HepG2 (cell line): ENCODE data around the gene CPXM1. TPM values are rescaled to one million over a fixed set of nuclear protein-coding genes. Genes with fewer than 3 reads are reported as not detected.

Experiments used
- AGO2 ChIP-seq: fragments of 200-400 bp; formaldehyde crosslinking; optimal IDR thresholded peaks from 2 replicates; pipeline ENCODE3; 2017; ENCODE audit warnings: mild to moderate bottlenecking, low read depth, low read length, moderate library complexity
- ARID5B ChIP-seq: IDR thresholded peaks from 2 replicates; pipeline ENCODE4 v1.4.0; 2020; ENCODE audit warnings: mild to moderate bottlenecking, missing genetic modification reagents
- ATF6 ChIP-seq: sonication (generic); formaldehyde crosslinking; conservative IDR thresholded peaks from 2 replicates; pipeline ENCODE4 v1.4.0; 2020; ENCODE audit warnings: missing genetic modification reagents
- HBP1 ChIP-seq: IDR thresholded peaks from 2 replicates; pipeline ENCODE4 v1.6.1; 2016; ENCODE audit warnings: low read depth, control low read depth
- JUNB ChIP-seq: sonication (generic); formaldehyde crosslinking; IDR thresholded peaks from 2 replicates; pipeline ENCODE4 v1.8.0; 2022; ENCODE audit warnings: missing genetic modification reagents, mild to moderate bottlenecking, borderline replicate concordance
- NR2F2 ChIP-seq: IDR thresholded peaks from 2 replicates; pipeline ENCODE4 v1.6.1; 2012; ENCODE audit warnings: low read depth, inconsistent platforms, borderline replicate concordance
- NR3C1 ChIP-seq: sonication (generic); formaldehyde crosslinking; IDR thresholded peaks from 2 replicates; pipeline ENCODE4 v1.4.0; 2020; ENCODE audit warnings: missing genetic modification reagents
- POLR2A ChIP-seq, 2 experiments: IDR thresholded peaks; 2 replicates each; pipeline ENCODE4 v1.6.1; 2011; ENCODE audit warnings: low read depth in 2 of 2, low read length in 2 of 2, mild to moderate bottlenecking in 1 of 2, moderate library complexity in 1 of 2; ENCODE audit not compliant: insufficient read depth in 1 of 2
- RXRB ChIP-seq: IDR thresholded peaks from 2 replicates; pipeline ENCODE4 v1.6.1; 2016; ENCODE audit warnings: borderline replicate concordance, missing genetic modification reagents, missing compliant biosample characterization
- SIN3B ChIP-seq: fragments of 150-350 bp; IDR thresholded peaks from 2 replicates; pipeline ENCODE4 v1.6.1; 2014; ENCODE audit warnings: low read length
- YEATS2 ChIP-seq: sonication (generic); formaldehyde crosslinking; IDR thresholded peaks from 2 replicates; pipeline ENCODE4 v1.4.0; 2020; ENCODE audit warnings: missing genetic modification reagents, borderline replicate concordance
- ZNF224 ChIP-seq: sonication (generic); formaldehyde crosslinking; IDR thresholded peaks from 2 replicates; pipeline ENCODE4 v1.5.0; 2020; ENCODE audit warnings: mild to moderate bottlenecking, missing genetic modification reagents
- ZNF598 ChIP-seq: sonication (generic); formaldehyde crosslinking; IDR thresholded peaks from 2 replicates; pipeline ENCODE4 v1.5.1; 2020; ENCODE audit warnings: mild to moderate bottlenecking, missing genetic modification reagents, borderline replicate concordance
- ZNF607 ChIP-seq: sonication (generic); formaldehyde crosslinking; IDR thresholded peaks from 2 replicates; pipeline ENCODE4 v1.5.1; 2020; ENCODE audit warnings: missing genetic modification reagents, mild to moderate bottlenecking, borderline replicate concordance
- ZNF619 ChIP-seq: sonication (generic); formaldehyde crosslinking; IDR thresholded peaks from 2 replicates; pipeline ENCODE4 v1.4.0; 2020; ENCODE audit warnings: mild to moderate bottlenecking, missing genetic modification reagents
- ZNF768 ChIP-seq: sonication (generic); formaldehyde crosslinking; IDR thresholded peaks from 2 replicates; pipeline ENCODE4 v1.4.0; 2020; ENCODE audit warnings: missing genetic modification reagents
- ZNF777 ChIP-seq: sonication (generic); formaldehyde crosslinking; IDR thresholded peaks from 2 replicates; pipeline ENCODE4 v1.4.0; 2020; ENCODE audit warnings: missing genetic modification reagents
- polyA plus RNA-seq, 8 experiments: library from polyadenylated mRNA; depleted of rRNA in 3 of 8; stranded (reverse) in 7 of 8; unstranded in 1 of 8; fragments of >200 nt; fragmentation: Illumina TruSeq in 4 of 8; extraction: Trizol in 4 of 8; gene quantifications; 2 replicates each; pipeline versions ENCODE4 v1.2.1 to v1.2.3, GENCODE V29; 2011 to 2016; ENCODE audit warnings: low read depth in 4 of 8, missing spikeins in 1 of 8, mixed read lengths in 1 of 8; ENCODE audit not compliant: insufficient read depth in 1 of 8
- total RNA-seq, 5 experiments: library from RNA; depleted of rRNA; stranded (reverse); fragments of >200 nt; fragmentation: Illumina TruSeq; extraction: Trizol; gene quantifications; 2 replicates each; pipeline ENCODE4 v1.2.3, GENCODE V29; 2016; ENCODE audit warnings: low read depth in 1 of 5

CPXM1 gene
- total and polyA plus RNA-seq, 2 of the 13 experiments (the other 11 are each of a cell fraction or from before 2014, with no cell fraction given) = 0.07 TPM; not detected in 1

- TF ChIP-seq HBP1 (CRISPR knock-in tag) (no peak), JUNB (no peak), RXRB (CRISPR knock-in tag) (no peak), ZNF777 (CRISPR knock-in tag) (no peak), ZNF224 (CRISPR knock-in tag) (no peak), ARID5B (CRISPR knock-in tag) (no peak), AGO2 (peak; percentile 40), NR2F2 (no peak), SIN3B (no peak), POLR2A (IDR thresholded peaks at IDR 0.05; ENCODE audit: insufficient read depth in 1 of 2, low read depth in 2 of 2, low read length in 2 of 2) (0 out of 4 replicates have a peak, but pooled peaks of 1 of the 2 experiments have one; percentile 15), ZNF598 (CRISPR knock-in tag) (no peak), ZNF619 (no peak), ZNF768 (0 out of 2 replicates have a peak, but pooled peaks have one; percentile 19), YEATS2 (CRISPR knock-in tag) (no peak), ATF6 (no peak), ZNF607 (CRISPR knock-in tag) (no peak), NR3C1 (no peak)
Measured at GRCh38 chr20:2838170-2838797, 37.9 kb upstream of the CPXM1 start (continued).
